HG03095 (cell line): Measurements from ENCODE around the gene CEP131.
"Not testable (repeated sequence)": the region's sequence is repeated elsewhere in the genome, so short reads cannot be mapped to it uniquely, and the experiment has no call there.

ENCODE experiments used
- ATAC-seq: cut with Tn5 transposase; IDR thresholded peaks from one replicate; pipeline ENCODE4 v1.9.1; 2021; ENCODE audit warnings: moderate library complexity; ENCODE audit not compliant: unreplicated experiment

Gene CEP131

GRCh38 chr17:81228834-81229665, 6.3 kb upstream of the CEP131 start:
- ATAC-seq: no peak

- no peak for ATAC-seq
These were observed 5.7 kb upstream of the CEP131 start for GRCh38 chr17:81228420-81228819.

- ATAC-seq: not testable (repeated sequence)
These were observed 4.9 kb upstream of the CEP131 start for GRCh38 chr17:81227630-81228029.

GRCh38 chr17:81223762-81224130, 981 bp upstream of the CEP131 start:
- ATAC-seq: no peak

- ATAC-seq: no peak
These were observed 202 bp downstream of the CEP131 start for GRCh38 chr17:81222620-81222905.

GRCh38 chr17:81221842-81222619, 734 bp downstream of the CEP131 start:
- no peak for ATAC-seq

- ATAC-seq: no peak
These were observed 1.4 kb downstream of the CEP131 start for GRCh38 chr17:81221371-81221841.

GRCh38 chr17:81219476-81220180, 3.1 kb downstream of the CEP131 start:
- no peak for ATAC-seq

GRCh38 chr17:81218991-81219390, 3.8 kb downstream of the CEP131 start:
- ATAC-seq: no peak

GRCh38 chr17:81218459-81218858, 4.3 kb downstream of the CEP131 start:
- ATAC-seq: no peak

GRCh38 chr17:81217491-81217890, 5.3 kb downstream of the CEP131 start:
- no peak for ATAC-seq

- ATAC-seq: no peak
These were observed 8.8 kb downstream of the CEP131 start for GRCh38 chr17:81213978-81214377.

- ATAC-seq: no peak
These were observed 10.4 kb downstream of the CEP131 start for GRCh38 chr17:81212365-81212764.

- no peak for ATAC-seq
These were observed 11.9 kb downstream of the CEP131 start for GRCh38 chr17:81210868-81211267.

- no peak for ATAC-seq
These were observed 12.3 kb downstream of the CEP131 start for GRCh38 chr17:81210466-81210865.

- no peak for ATAC-seq
These were observed 13.6 kb downstream of the CEP131 start for GRCh38 chr17:81209141-81209540.

GRCh38 chr17:81208651-81209050, 14.1 kb downstream of the CEP131 start:
- ATAC-seq: no peak

- no peak for ATAC-seq
These were observed 14.9 kb downstream of the CEP131 start for GRCh38 chr17:81207610-81208581.

- no peak for ATAC-seq
These were observed 16.1 kb downstream of the CEP131 start for GRCh38 chr17:81206657-81207056.

GRCh38 chr17:81206166-81206565, 16.6 kb downstream of the CEP131 start:
- ATAC-seq: no peak

- ATAC-seq: no peak
These were observed 18.2 kb downstream of the CEP131 start for GRCh38 chr17:81204578-81204977.
